ENCODE measurements around the gene TMEM242. TPM values are rescaled to one million over a fixed set of nuclear protein-coding genes. Genes with fewer than 3 reads are reported as not detected.
A peak's percentile ranks its signal among the peaks of the same experiment; 100 is the strongest.

Gene TMEM242
- total RNA-seq, 1 donor from 2014 or later: 9.9 TPM

DNA sequence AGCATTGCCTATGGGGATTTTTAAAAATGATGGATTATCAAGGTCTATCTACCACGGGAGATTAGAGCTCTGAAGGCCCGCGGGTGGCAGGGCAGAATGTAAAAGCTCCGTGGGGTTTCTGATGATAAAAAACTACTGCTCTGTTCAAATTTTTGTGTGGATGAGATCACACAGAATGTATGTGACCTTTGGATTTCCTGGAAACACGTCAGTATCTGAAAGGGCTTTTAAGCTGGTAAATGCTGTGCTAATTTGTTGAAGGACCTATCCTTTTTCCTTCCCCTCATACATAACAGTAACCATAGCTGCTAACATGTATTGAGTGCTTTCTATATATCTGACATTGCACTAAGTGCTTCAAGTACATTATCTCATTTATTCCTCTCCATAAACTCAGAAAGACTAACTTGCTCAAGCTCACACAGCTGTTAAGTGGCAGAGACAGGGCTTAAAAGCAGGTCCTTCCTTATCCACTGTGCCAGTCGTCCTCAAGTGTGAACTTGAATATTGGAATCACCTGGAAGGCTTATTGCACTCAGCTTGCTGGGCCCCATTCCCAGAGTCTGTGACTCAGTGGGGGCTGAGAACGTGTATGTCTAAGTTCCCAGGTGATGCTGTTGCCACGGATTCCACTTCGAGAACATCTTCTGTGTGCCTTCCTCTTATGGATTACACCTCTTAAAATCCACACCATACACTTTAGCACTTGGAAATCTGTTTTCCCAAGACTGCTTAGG is 1.9 kb upstream of the TMEM242 start:
- H3K9me3 ChIP-seq: no peaks in the 10 kb centered on the region
- peaks cover 16% of the 10 kb centered on the region for H3K4me1 ChIP-seq
- H3K27ac ChIP-seq: no peak overlapping the region
- no peak overlapping the region for H3K4me3 ChIP-seq
- TF ChIP-seq, protein P1, sequence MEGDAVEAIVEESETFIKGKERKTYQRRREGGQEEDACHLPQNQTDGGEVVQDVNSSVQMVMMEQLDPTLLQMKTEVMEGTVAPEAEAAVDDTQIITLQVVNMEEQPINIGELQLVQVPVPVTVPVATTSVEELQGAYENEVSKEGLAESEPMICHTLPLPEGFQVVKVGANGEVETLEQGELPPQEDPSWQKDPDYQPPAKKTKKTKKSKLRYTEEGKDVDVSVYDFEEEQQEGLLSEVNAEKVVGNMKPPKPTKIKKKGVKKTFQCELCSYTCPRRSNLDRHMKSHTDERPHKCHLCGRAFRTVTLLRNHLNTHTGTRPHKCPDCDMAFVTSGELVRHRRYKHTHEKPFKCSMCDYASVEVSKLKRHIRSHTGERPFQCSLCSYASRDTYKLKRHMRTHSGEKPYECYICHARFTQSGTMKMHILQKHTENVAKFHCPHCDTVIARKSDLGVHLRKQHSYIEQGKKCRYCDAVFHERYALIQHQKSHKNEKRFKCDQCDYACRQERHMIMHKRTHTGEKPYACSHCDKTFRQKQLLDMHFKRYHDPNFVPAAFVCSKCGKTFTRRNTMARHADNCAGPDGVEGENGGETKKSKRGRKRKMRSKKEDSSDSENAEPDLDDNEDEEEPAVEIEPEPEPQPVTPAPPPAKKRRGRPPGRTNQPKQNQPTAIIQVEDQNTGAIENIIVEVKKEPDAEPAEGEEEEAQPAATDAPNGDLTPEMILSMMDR (IDR thresholded peaks at IDR 0.05): no peak
- peaks cover 13% of the 10 kb centered on the region for H3K27me3 ChIP-seq
- ATAC-seq (no peak), DNase-seq (no peak)
- peaks cover 3% of the 10 kb centered on the region for H3K36me3 ChIP-seq
- intact Hi-C loops (cut with DNase I): no loop called here

DNA sequence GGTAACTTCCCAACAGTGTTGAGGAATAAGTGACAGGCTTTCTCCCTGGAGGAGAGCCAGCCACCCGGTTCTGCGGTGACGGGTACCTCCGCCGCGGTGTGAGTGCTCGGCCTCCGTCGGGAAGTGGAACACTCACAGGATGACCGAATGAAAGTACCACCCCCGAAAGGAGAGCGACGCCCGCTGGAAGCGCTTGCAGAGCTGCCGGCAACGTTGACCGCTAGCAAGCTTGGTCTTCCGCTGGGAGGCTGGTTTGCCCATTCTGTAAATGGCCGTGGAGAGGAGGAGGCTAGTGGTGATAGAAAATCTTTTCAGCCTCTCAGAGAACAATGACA is 614 bp upstream of the TMEM242 start:
- DNase-seq: peak; percentile 89
- peak overlapping the region; percentile 91 for H3K4me3 ChIP-seq
- H3K4me1 ChIP-seq: peaks cover 16% of the 10 kb centered on the region
- intact Hi-C loops (cut with DNase I): no loop called here
- no peaks in the 10 kb centered on the region for H3K9me3 ChIP-seq
- peaks cover 4% of the 10 kb centered on the region for H3K27me3 ChIP-seq
- H3K36me3 ChIP-seq: peaks cover 7% of the 10 kb centered on the region
- ATAC-seq: peak; percentile 77
- TF ChIP-seq, protein P1 (IDR thresholded peaks at IDR 0.05): no peak
- H3K27ac ChIP-seq: peak overlapping the region; percentile 93

DNA sequence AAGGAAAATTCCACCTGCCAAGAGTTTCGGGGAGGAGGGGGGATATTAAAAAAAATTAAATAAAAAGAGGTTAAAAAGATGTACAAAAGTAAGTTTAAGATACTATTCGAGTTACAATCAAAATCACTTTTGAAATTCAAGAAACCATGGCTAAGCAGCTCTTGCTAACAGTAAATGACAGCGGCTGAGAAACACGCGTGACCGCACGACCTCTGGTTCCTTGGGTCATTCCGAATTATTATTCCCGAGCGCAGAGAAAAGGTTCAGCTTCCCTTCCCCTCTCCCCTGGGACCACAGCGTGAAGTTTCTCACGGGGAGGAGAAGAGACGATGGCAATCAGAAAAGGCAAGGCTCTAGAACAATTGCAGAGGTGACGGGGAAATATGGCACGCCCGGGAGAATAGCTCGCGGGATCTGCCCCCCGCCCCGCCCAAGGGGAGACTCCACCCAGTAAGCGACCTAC is 496 bp downstream of the TMEM242 start:
- intact Hi-C loops (cut with DNase I): no loop called here
- ATAC-seq (peak; percentile 94), DNase-seq (no peak)
- Histone ChIP-seq H3K27me3 (no peaks in the 10 kb centered on the region), H3K9me3 (no peaks in the 10 kb centered on the region), H3K27ac (peak overlapping the region; percentile 93), H3K4me1 (peaks cover 16% of the 10 kb centered on the region), H3K4me3 (peak overlapping the region; percentile 91), H3K36me3 (peaks cover 18% of the 10 kb centered on the region)
- TF ChIP-seq, protein P1 (IDR thresholded peaks at IDR 0.05): no peak

DNA sequence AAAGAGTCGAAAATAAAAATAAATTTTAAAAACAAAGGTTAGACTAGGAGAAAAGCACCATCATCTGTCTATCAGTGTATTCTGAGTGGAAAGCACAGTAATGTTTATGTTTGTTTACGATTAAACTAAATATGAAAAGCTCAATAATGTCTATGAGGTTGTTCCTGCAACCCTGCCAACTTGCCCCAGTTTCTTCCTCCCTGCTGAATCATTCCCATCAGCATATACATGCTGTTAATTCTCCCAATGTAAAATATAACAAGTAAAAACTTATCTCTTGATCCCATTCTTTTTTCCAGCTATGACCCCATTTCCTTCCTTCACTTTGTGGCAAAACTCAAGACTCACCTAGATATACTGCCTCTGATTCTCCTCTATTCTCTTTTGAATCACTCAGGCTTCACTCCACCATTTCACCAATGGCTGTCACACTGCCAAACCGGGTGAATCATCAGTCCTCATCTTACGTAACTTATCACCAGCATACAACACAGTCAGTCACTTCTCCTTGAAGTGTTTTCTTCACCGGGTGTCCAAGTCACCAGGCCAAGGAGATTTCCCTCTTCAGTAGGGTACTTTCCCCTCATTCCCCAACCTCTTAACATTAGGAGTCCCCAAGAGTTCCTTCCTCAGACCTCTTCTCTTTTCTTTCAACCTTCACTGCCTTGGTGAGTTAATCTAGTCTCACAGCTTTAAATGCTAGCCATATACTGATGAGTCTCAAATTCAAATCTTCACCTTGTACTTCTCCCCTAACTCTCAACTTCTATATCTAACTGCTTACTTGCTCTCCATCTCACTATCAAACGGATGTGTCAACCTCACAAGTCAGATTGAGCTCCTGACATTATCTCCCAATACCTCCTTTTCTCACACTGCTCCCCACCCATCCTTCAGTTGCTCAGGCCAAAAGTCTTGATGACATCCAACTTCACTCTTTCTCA is 6.2 kb downstream of the TMEM242 start:
- intact Hi-C loops (cut with DNase I): loop anchor here (5.0 to 10.0 kb wide), 2 partner anchors 280 to 328 kb away; no protein-coding TSS in a partner anchor
- peak overlapping the region; percentile 30 for H3K27ac ChIP-seq
- no peak for DNase-seq

DNA sequence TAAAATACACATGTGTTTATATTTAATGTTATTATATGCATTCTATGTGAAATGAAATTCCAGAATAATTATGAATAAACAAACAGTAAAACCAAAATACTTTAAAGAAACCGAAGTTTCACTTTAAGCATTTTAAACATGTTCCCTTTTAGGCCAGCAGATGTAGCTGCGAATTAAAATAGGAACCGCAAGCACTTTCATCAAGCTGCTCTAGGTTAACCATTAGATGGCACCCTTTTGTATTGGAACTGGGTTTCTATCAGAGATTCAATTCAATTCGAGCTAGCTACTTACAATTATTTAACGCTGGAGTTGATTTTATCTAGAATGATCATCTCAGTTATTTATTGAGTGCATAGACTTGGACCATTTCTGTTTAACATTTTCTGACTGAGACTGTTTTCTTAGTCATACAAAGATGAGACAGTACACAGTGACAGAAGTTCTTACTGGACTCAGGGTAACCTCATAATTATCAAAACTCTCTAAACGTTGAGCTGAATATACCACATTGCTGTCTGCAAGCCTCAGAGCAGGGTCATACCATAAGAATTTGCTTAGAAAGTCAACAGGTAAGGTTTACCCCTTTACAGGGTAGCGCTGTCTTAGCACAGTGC is 8.5 kb downstream of the TMEM242 start:
- Histone ChIP-seq H3K27me3 (no peaks in the 10 kb centered on the region), H3K4me3 (no peak overlapping the region), H3K4me1 (peaks cover 10% of the 10 kb centered on the region), H3K9me3 (no peaks in the 10 kb centered on the region), H3K36me3 (peaks cover 33% of the 10 kb centered on the region), H3K27ac (no peak overlapping the region)
- TF ChIP-seq, protein P1 (IDR thresholded peaks at IDR 0.05): peak; percentile 81
- ATAC-seq: peak; percentile 71
- DNase-seq: no peak
- intact Hi-C loops (cut with DNase I): loop anchor here (5.0 to 10.0 kb wide), 2 partner anchors 282 to 330 kb away; no protein-coding TSS in a partner anchor

More for the DNA sequence above, 6.2 kb downstream of the TMEM242 start:
- Histone ChIP-seq H3K4me1 (peaks cover 13% of the 10 kb centered on the region), H3K4me3 (no peak overlapping the region), H3K36me3 (peaks cover 37% of the 10 kb centered on the region), H3K9me3 (no peaks in the 10 kb centered on the region), H3K27me3 (no peaks in the 10 kb centered on the region)
- TF ChIP-seq, protein P1 (IDR thresholded peaks at IDR 0.05): no peak
- ATAC-seq: peak; percentile 84

Data from upper lobe of right lung (tissue), 1 donor.